OCI-LY3 (cell line): ENCODE results near the gene CARNS1.

Experiments used
- EZH2phosphoT487 ChIP-seq: fragments of 200-600 bp; shearing (Covaris generic); IDR thresholded peaks from 2 replicates; pipeline ENCODE4 v1.6.1; 2018; ENCODE audit warnings: antibody characterized with exemption, mixed run types, low read depth
- TF ChIP-seq, protein P1 (sequence below): fragments of 200-600, 300-600 bp; sonication (generic); IDR thresholded peaks from 2 replicates; pipeline ENCODE4 v1.5.1; 2014; ENCODE audit warnings: antibody characterized with exemption, low read length, low read depth

- TF ChIP-seq, protein P1, sequence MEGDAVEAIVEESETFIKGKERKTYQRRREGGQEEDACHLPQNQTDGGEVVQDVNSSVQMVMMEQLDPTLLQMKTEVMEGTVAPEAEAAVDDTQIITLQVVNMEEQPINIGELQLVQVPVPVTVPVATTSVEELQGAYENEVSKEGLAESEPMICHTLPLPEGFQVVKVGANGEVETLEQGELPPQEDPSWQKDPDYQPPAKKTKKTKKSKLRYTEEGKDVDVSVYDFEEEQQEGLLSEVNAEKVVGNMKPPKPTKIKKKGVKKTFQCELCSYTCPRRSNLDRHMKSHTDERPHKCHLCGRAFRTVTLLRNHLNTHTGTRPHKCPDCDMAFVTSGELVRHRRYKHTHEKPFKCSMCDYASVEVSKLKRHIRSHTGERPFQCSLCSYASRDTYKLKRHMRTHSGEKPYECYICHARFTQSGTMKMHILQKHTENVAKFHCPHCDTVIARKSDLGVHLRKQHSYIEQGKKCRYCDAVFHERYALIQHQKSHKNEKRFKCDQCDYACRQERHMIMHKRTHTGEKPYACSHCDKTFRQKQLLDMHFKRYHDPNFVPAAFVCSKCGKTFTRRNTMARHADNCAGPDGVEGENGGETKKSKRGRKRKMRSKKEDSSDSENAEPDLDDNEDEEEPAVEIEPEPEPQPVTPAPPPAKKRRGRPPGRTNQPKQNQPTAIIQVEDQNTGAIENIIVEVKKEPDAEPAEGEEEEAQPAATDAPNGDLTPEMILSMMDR: no peak
- TF ChIP-seq EZH2phosphoT487: no peak
Observed at GRCh38 chr11:67410984-67411784, 4.3 kb upstream of the CARNS1 start.
